SK-N-SH treated with all-trans-retinoic acid at 6 μM for 48 hours (cell line): ENCODE results near the gene COL16A1.
"Not testable (repeated sequence)": the region's sequence is repeated elsewhere in the genome, so short reads cannot be mapped to it uniquely, and the experiment has no call there.

ENCODE experiments used
- ARNTL ChIP-seq: fragments of 450-650 bp; formaldehyde crosslinking; IDR thresholded peaks from 2 replicates; pipeline ENCODE4 v1.5.0; 2020; ENCODE audit warnings: low read depth, mild to moderate bottlenecking, moderate library complexity, borderline replicate concordance
- ESRRG ChIP-seq: fragments of 250-450 bp; sonication (Bioruptor Pico); IDR thresholded peaks from 2 replicates; pipeline ENCODE4 v1.6.1; 2021; ENCODE audit warnings: mild to moderate bottlenecking
- TOX ChIP-seq: fragments of 250-450 bp; sonication (Bioruptor Pico); IDR thresholded peaks from 2 replicates; pipeline ENCODE4 v1.8.0; 2021; ENCODE audit warnings: mild to moderate bottlenecking, moderate library complexity, borderline replicate concordance
- ZC3H10 ChIP-seq: fragments of 250-450 bp; sonication (Bioruptor Pico); IDR thresholded peaks from 2 replicates; pipeline ENCODE4 v1.5.1; 2021; ENCODE audit warnings: mild to moderate bottlenecking, moderate library complexity
- ZFP3 ChIP-seq: fragments of 250-450 bp; sonication (Bioruptor Pico); IDR thresholded peaks from 2 replicates; pipeline ENCODE4 v1.5.0; 2020; ENCODE audit warnings: mild to moderate bottlenecking, moderate library complexity
- ZFP30 ChIP-seq: fragments of 450-650 bp; formaldehyde crosslinking; IDR thresholded peaks from 2 replicates; pipeline ENCODE4 v1.5.0; 2022; ENCODE audit warnings: mild to moderate bottlenecking, moderate library complexity
- ZNF565 ChIP-seq: fragments of 450-650 bp; formaldehyde crosslinking; conservative IDR thresholded peaks from 2 replicates; pipeline ENCODE4 v1.5.0; 2020; ENCODE audit warnings: low read depth, mild to moderate bottlenecking, moderate library complexity
- TF ChIP-seq, protein P1 (sequence below): fragments of 250-450 bp; sonication (Bioruptor Pico); IDR thresholded peaks from 2 replicates; pipeline ENCODE4 v1.5.1; 2020; ENCODE audit warnings: low read depth, mild to moderate bottlenecking, moderate library complexity

- not testable (repeated sequence) for TF ChIP-seq ZFP30; ARNTL (CRISPR knock-in tag); ESRRG (CRISPR knock-in tag); TOX (CRISPR knock-in tag); ZNF565 (CRISPR knock-in tag); ZFP3 (CRISPR knock-in tag); ZC3H10 (CRISPR knock-in tag)
- TF ChIP-seq, protein P1, sequence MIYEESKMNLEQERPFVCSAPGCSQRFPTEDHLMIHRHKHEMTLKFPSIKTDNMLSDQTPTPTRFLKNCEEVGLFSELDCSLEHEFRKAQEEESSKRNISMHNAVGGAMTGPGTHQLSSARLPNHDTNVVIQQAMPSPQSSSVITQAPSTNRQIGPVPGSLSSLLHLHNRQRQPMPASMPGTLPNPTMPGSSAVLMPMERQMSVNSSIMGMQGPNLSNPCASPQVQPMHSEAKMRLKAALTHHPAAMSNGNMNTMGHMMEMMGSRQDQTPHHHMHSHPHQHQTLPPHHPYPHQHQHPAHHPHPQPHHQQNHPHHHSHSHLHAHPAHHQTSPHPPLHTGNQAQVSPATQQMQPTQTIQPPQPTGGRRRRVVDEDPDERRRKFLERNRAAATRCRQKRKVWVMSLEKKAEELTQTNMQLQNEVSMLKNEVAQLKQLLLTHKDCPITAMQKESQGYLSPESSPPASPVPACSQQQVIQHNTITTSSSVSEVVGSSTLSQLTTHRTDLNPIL: not testable (repeated sequence)
Observed at GRCh38 chr1:31707059-31707600, 3.3 kb upstream of the COL16A1 start.
